ENCODE data around the gene VIPR1.

VIPR1 gene

GRCh38 chr3:42505849-42506410 lies 3.5 kb downstream of the VIPR1 start:
- H3K4me3 ChIP-seq (ENCODE audit: low read depth, low read length), result no peak overlapping the region
- no peaks in the 10 kb centered on the region for H3K9me3 ChIP-seq (ENCODE audit: control insufficient read depth, low read length)
- H3K9ac ChIP-seq, result no peak overlapping the region
- no peaks in the 10 kb centered on the region for H3K36me3 ChIP-seq (ENCODE audit: control insufficient read depth, insufficient read depth, low read length)
- no peak overlapping the region for H3K27ac ChIP-seq
- peaks cover 2% of the 10 kb centered on the region for H3K4me1 ChIP-seq
- no peaks in the 10 kb centered on the region for H3K79me2 ChIP-seq
- no peak for TF ChIP-seq CTCF (IDR thresholded peaks at IDR 0.05)
- no peak overlapping the region for H2AFZ ChIP-seq
- H3K4me2 ChIP-seq (ENCODE audit: low read length), result no peak overlapping the region
- no peaks in the 10 kb centered on the region for H3K27me3 ChIP-seq (ENCODE audit: control insufficient read depth, insufficient read depth, low read length)

- H3K27me3 ChIP-seq (ENCODE audit: control insufficient read depth, insufficient read depth, low read length), result no peaks in the 10 kb centered on the region
- H3K27ac ChIP-seq, result no peak overlapping the region
- H3K36me3 ChIP-seq (ENCODE audit: control insufficient read depth, insufficient read depth, low read length), result no peaks in the 10 kb centered on the region
- H3K4me2 ChIP-seq (ENCODE audit: low read length), result no peak overlapping the region
- H2AFZ ChIP-seq, result peak overlapping the region; percentile 20
- H3K4me1 ChIP-seq, result no peaks in the 10 kb centered on the region
- H3K9me3 ChIP-seq (ENCODE audit: control insufficient read depth, low read length), result no peaks in the 10 kb centered on the region
- no peak overlapping the region for H3K4me3 ChIP-seq (ENCODE audit: low read depth, low read length)
- no peak overlapping the region for H3K9ac ChIP-seq
- no peak for TF ChIP-seq CTCF (IDR thresholded peaks at IDR 0.05)
- H3K79me2 ChIP-seq, result no peaks in the 10 kb centered on the region
Observed at GRCh38 chr3:42507252-42507651, 4.8 kb downstream of the VIPR1 start.

- no peak for TF ChIP-seq CTCF (IDR thresholded peaks at IDR 0.05)
- Histone ChIP-seq H3K4me3 (ENCODE audit: low read depth, low read length) (no peak overlapping the region), H3K27me3 (ENCODE audit: control insufficient read depth, insufficient read depth, low read length) (no peaks in the 10 kb centered on the region), H3K27ac (no peak overlapping the region), H3K4me2 (ENCODE audit: low read length) (no peak overlapping the region), H3K79me2 (no peaks in the 10 kb centered on the region), H3K4me1 (no peaks in the 10 kb centered on the region), H3K9me3 (ENCODE audit: control insufficient read depth, low read length) (no peaks in the 10 kb centered on the region), H3K9ac (no peak overlapping the region), H2AFZ (no peak overlapping the region), H3K36me3 (ENCODE audit: control insufficient read depth, insufficient read depth, low read length) (no peaks in the 10 kb centered on the region)
Observed at GRCh38 chr3:42507761-42508335, 5.4 kb downstream of the VIPR1 start.

GRCh38 chr3:42508562-42508961 lies 6.1 kb downstream of the VIPR1 start:
- no peaks in the 10 kb centered on the region for H3K36me3 ChIP-seq (ENCODE audit: control insufficient read depth, insufficient read depth, low read length)
- no peak overlapping the region for H2AFZ ChIP-seq
- TF ChIP-seq CTCF (IDR thresholded peaks at IDR 0.05), result no peak
- H3K27ac ChIP-seq, result no peak overlapping the region
- no peak overlapping the region for H3K4me3 ChIP-seq (ENCODE audit: low read depth, low read length)
- H3K79me2 ChIP-seq, result no peaks in the 10 kb centered on the region
- no peaks in the 10 kb centered on the region for H3K9me3 ChIP-seq (ENCODE audit: control insufficient read depth, low read length)
- H3K4me2 ChIP-seq (ENCODE audit: low read length), result no peak overlapping the region
- no peaks in the 10 kb centered on the region for H3K4me1 ChIP-seq
- no peaks in the 10 kb centered on the region for H3K27me3 ChIP-seq (ENCODE audit: control insufficient read depth, insufficient read depth, low read length)
- no peak overlapping the region for H3K9ac ChIP-seq

- no peak overlapping the region for H3K4me3 ChIP-seq (ENCODE audit: low read depth, low read length)
- no peaks in the 10 kb centered on the region for H3K4me1 ChIP-seq
- no peak for TF ChIP-seq CTCF (IDR thresholded peaks at IDR 0.05)
- no peak overlapping the region for H3K4me2 ChIP-seq (ENCODE audit: low read length)
- no peaks in the 10 kb centered on the region for H3K9me3 ChIP-seq (ENCODE audit: control insufficient read depth, low read length)
- H3K27ac ChIP-seq, result no peak overlapping the region
- no peak overlapping the region for H2AFZ ChIP-seq
- no peaks in the 10 kb centered on the region for H3K79me2 ChIP-seq
- no peaks in the 10 kb centered on the region for H3K27me3 ChIP-seq (ENCODE audit: control insufficient read depth, insufficient read depth, low read length)
- no peaks in the 10 kb centered on the region for H3K36me3 ChIP-seq (ENCODE audit: control insufficient read depth, insufficient read depth, low read length)
- H3K9ac ChIP-seq, result no peak overlapping the region
Observed at GRCh38 chr3:42509111-42509510, 6.7 kb downstream of the VIPR1 start.

Measured in parathyroid adenoma (tissue), 2 donors.